DND-41 (cell line): ENCODE data around the gene ENTR1.
A peak's percentile ranks its signal among the peaks of the same experiment; 100 is the strongest.

Experiments
- EZH2 ChIP-seq: IDR thresholded peaks from 3 replicates; pipeline ENCODE4 v1.6.1; 2012; ENCODE audit warnings: borderline replicate concordance, low read depth, mild to moderate bottlenecking, moderate library complexity, low read length, inconsistent platforms; ENCODE audit not compliant: severe bottlenecking
- TF ChIP-seq, protein P1 (sequence below): IDR thresholded peaks from 2 replicates; pipeline ENCODE4 v1.5.1; 2012; ENCODE audit warnings: borderline replicate concordance, low read length, moderate library complexity, mild to moderate bottlenecking; ENCODE audit not compliant: poor library complexity, severe bottlenecking; ENCODE audit errors: extremely low read depth

DNA sequence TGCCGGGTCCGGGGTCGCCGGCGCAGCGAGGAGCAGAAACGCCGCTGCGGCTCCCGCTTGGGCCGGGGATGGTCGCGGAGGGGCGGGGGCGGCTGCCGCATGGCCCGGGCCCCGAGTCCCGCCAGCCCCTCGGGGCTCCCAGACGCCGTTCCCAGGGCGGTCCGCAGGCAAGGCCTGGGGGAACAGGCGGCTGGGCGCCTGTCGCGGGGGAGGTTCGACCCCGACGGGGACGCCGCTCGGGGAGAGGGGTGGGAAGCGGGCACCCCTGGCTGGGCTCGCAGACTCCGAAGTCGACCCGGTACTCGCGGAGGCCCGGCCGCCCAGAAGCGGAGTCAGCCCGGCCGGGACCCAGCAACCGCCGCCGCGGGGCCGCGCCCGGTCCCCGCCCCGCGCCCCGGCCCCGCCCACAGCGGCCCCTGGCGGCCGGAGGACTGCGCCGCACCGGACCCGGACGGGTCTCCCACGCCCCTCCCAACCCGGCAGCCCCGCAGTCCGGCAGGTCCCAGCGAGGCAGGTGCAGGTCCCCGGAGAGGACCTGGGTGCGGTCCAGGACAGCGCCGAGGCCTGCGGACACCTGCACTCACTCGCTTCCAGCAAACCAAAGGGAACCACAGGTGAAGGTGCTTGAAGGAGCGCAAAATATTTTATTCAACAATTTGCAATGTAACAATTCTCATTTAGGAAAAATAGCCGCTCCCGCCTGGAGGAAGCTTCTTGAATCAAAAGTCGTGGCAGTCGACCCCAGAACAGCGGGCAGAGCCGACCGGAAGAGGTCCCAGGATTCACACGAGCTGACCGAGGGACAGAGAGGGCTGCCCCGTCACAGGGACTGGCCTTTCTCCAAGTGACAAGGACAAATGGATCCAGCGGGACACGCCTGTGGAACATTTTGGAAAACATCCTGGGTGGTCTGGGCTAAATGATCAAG is 29.3 kb upstream of the ENTR1 start, which contains the start of gene INPP5E:
- TF ChIP-seq, protein P1, sequence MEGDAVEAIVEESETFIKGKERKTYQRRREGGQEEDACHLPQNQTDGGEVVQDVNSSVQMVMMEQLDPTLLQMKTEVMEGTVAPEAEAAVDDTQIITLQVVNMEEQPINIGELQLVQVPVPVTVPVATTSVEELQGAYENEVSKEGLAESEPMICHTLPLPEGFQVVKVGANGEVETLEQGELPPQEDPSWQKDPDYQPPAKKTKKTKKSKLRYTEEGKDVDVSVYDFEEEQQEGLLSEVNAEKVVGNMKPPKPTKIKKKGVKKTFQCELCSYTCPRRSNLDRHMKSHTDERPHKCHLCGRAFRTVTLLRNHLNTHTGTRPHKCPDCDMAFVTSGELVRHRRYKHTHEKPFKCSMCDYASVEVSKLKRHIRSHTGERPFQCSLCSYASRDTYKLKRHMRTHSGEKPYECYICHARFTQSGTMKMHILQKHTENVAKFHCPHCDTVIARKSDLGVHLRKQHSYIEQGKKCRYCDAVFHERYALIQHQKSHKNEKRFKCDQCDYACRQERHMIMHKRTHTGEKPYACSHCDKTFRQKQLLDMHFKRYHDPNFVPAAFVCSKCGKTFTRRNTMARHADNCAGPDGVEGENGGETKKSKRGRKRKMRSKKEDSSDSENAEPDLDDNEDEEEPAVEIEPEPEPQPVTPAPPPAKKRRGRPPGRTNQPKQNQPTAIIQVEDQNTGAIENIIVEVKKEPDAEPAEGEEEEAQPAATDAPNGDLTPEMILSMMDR = peak; percentile 67
- no peak for TF ChIP-seq EZH2
